Right atrium auricular region (tissue), 2 donors: ENCODE measurements around the gene ZFYVE28. TPM values are rescaled to one million over a fixed set of nuclear protein-coding genes. Genes with fewer than 3 reads are reported as not detected.

Experiments
- DNase-seq: peaks from one replicate; pipeline ENCODE4 v3.0.0-alpha.2; 2019; ENCODE audit warnings: low spot score
- H3K27ac ChIP-seq, 2 donors: fragments of 200-600 bp; sonication (generic); 1 replicate in 1 of 2; 2 replicates in 1 of 2; pipeline ENCODE4 v1.5.1; 2016 to 2019
- H3K27me3 ChIP-seq, 2 donors: fragments of 200-600 bp; sonication (generic); one replicate each; pipeline versions ENCODE4 v1.5.1 to v1.6.0; 2017 to 2019
- H3K36me3 ChIP-seq: fragments of 200-600 bp; sonication (generic); one replicate; pipeline ENCODE4 v1.5.1; 2016
- H3K4me1 ChIP-seq, 2 donors: fragments of 200-600 bp; sonication (generic); one replicate each; pipeline versions ENCODE4 v1.5.1 to v1.6.0; 2017 to 2019
- H3K4me3 ChIP-seq, 2 donors: fragments of 200-600 bp; sonication (generic); 1 replicate in 1 of 2; 2 replicates in 1 of 2; pipeline ENCODE4 v1.5.1; 2017 to 2019; ENCODE audit warnings: mild to moderate bottlenecking in 1 of 2, moderate library complexity in 1 of 2
- H3K9me3 ChIP-seq, 2 donors: fragments of 200-600 bp; sonication (generic); one replicate each; pipeline ENCODE4 v1.5.1; 2019
- CTCF ChIP-seq, 2 donors: fragments of 200-600 bp; sonication (generic); IDR thresholded peaks; one replicate each; pipeline ENCODE4 v1.5.1; 2019; ENCODE audit warnings: antibody characterized with exemption in 2 of 2
- total RNA-seq, 2 donors: library from RNA; depleted of rRNA; stranded (reverse); fragments of >200 nt; gene quantifications; one replicate each; pipeline ENCODE4 v1.1.0, GENCODE V29; 2016

Gene ZFYVE28
- total RNA-seq, 2 donors from 2014 or later, result 3.4 to 6.0 TPM

GRCh38 chr4:2371765-2372487 is 46.5 kb downstream of the ZFYVE28 start:
- no peak for DNase-seq
- no peaks in the 10 kb centered on the region for H3K4me1 ChIP-seq
- peaks cover 0 to 10% of the 10 kb centered on the region in 2 donors for H3K9me3 ChIP-seq
- no peak overlapping the region for H3K27ac ChIP-seq
- TF ChIP-seq CTCF (IDR thresholded peaks at IDR 0.05), result no peak
- no peak overlapping the region for H3K4me3 ChIP-seq
- no peaks in the 10 kb centered on the region for H3K36me3 ChIP-seq
- no peaks in the 10 kb centered on the region for H3K27me3 ChIP-seq

- no peaks in the 10 kb centered on the region for H3K4me1 ChIP-seq
- no peak for TF ChIP-seq CTCF (IDR thresholded peaks at IDR 0.05)
- peaks cover 0 to 10% of the 10 kb centered on the region in 2 donors for H3K9me3 ChIP-seq
- no peaks in the 10 kb centered on the region for H3K36me3 ChIP-seq
- H3K27me3 ChIP-seq, result no peaks in the 10 kb centered on the region
- no peak for DNase-seq
- no peak overlapping the region for H3K27ac ChIP-seq
- H3K4me3 ChIP-seq, result no peak overlapping the region
These were observed 47.7 kb downstream of the ZFYVE28 start for GRCh38 chr4:2370597-2371320.

- no peak for DNase-seq
- no peak overlapping the region for H3K4me3 ChIP-seq
These were observed 49.6 kb downstream of the ZFYVE28 start for GRCh38 chr4:2368746-2369437.

GRCh38 chr4:2367626-2368025 is 50.8 kb downstream of the ZFYVE28 start:
- no peak for DNase-seq
- no peak for TF ChIP-seq CTCF (IDR thresholded peaks at IDR 0.05)
- Histone ChIP-seq H3K4me3 (no peak overlapping the region), H3K27me3 (no peaks in the 10 kb centered on the region), H3K9me3 (peaks cover 0 to 10% of the 10 kb centered on the region in 2 donors), H3K27ac (no peak overlapping the region), H3K36me3 (no peaks in the 10 kb centered on the region), H3K4me1 (peaks cover 0 to 23% of the 10 kb centered on the region in 2 donors)

More at GRCh38 chr4:2368746-2369437, 49.6 kb downstream of the ZFYVE28 start:
- Histone ChIP-seq H3K27ac (no peak overlapping the region), H3K4me1 (peaks cover 0 to 19% of the 10 kb centered on the region in 2 donors), H3K27me3 (no peaks in the 10 kb centered on the region), H3K36me3 (no peaks in the 10 kb centered on the region), H3K9me3 (peaks cover 0 to 10% of the 10 kb centered on the region in 2 donors)
- TF ChIP-seq CTCF (IDR thresholded peaks at IDR 0.05), result no peak

GRCh38 chr4:2366252-2367192 is 51.9 kb downstream of the ZFYVE28 start:
- Histone ChIP-seq H3K36me3 (no peaks in the 10 kb centered on the region), H3K27me3 (no peaks in the 10 kb centered on the region), H3K9me3 (peaks cover 0 to 10% of the 10 kb centered on the region in 2 donors), H3K27ac (no peak overlapping the region), H3K4me3 (no peak overlapping the region), H3K4me1 (peaks cover 0 to 23% of the 10 kb centered on the region in 2 donors)
- TF ChIP-seq CTCF (IDR thresholded peaks at IDR 0.05), result no peak
- no peak for DNase-seq
